ENCODE results near the gene TMED6. TPM values are rescaled to one million over a fixed set of nuclear protein-coding genes. Genes with fewer than 3 reads are reported as not detected.

Gene TMED6
- total RNA-seq, 4 donors from 2014 or later, result not detected

GRCh38 chr16:69294051-69294450 is 57.5 kb downstream of the TMED6 start:
- Histone ChIP-seq H3K27ac (peak overlapping the region in 1 of 4 donors; percentile 9), H3K4me1 (peaks cover 0 to 14% (median 0%) of the 10 kb centered on the region in 3 donors), H3K27me3 (no peaks in the 10 kb centered on the region), H3K36me3 (peaks cover 0 to 20% (median 0%) of the 10 kb centered on the region in 3 donors), H3K9me3 (no peaks in the 10 kb centered on the region), H3K4me3 (no peak overlapping the region)
- no peak for DNase-seq
- WGBS, 2 donors, result 22 to 27% methylated on average over 1 of the region's 1 CpG
- intact Hi-C loops (cut with DNase I), result loop anchor here (5.0 kb wide), 1 partner anchor 142 kb away; no protein-coding TSS in a partner anchor
- TF ChIP-seq CTCF (IDR thresholded peaks at IDR 0.05), result no peak

DNA sequence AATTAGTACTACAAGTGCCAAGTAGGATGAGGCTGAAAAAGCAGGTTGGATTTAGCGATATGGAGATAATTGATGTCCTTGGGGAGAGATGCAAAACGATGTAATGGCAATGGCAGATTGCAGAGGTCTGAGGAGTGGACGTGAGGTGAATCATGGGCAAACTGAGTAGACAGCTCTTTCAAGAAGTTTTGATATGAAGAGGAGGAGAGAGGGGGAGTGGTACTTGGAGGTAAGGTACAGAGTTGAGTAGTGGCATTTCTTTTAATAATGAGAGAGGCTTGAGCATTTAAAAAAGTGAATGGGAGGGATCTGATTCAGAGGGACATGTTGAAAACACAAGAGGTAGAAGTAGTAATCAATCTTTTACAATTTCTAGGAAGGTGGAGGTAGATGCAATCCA is 58.2 kb downstream of the TMED6 start:
- Histone ChIP-seq H3K4me3 (no peak overlapping the region), H3K27ac (peak overlapping the region in 1 of 4 donors; percentile 9), H3K9me3 (no peaks in the 10 kb centered on the region), H3K27me3 (no peaks in the 10 kb centered on the region), H3K36me3 (peaks cover 0 to 22% (median 0%) of the 10 kb centered on the region in 3 donors), H3K4me1 (peaks cover 0 to 14% (median 0%) of the 10 kb centered on the region in 3 donors)
- WGBS, 2 donors, result 59% methylated on average over 3 of the region's 3 CpGs
- DNase-seq, result no peak
- TF ChIP-seq POLR2A (IDR thresholded peaks at IDR 0.05) (no peak), CTCF (IDR thresholded peaks at IDR 0.05) (no peak)
- intact Hi-C loops (cut with DNase I), result loop anchor here (5.0 kb wide), 1 partner anchor 141 kb away; no protein-coding TSS in a partner anchor

Other genes starting within 250 kb of the TMED6 start
- 100 to 1,000 TPM in 1 of 4 donors, 10 to 100 TPM in 3; 15.8 to 103 (median 51.4) TPM for gene HAS3, start 246.1 kb downstream of the TMED6 start, total RNA-seq
- 10 to 100 TPM; 51.2 to 83.4 (median 63.4) TPM for gene CHTF8, start 219.2 kb downstream of the TMED6 start, total RNA-seq
- 10 to 100 TPM; 18.3 to 42.2 (median 28.6) TPM for gene UTP4, start 219.1 kb downstream of the TMED6 start, total RNA-seq
- gene SNTB2, start 164.6 kb downstream of the TMED6 start, total RNA-seq, result 10 to 100 TPM; 25.5 to 49.6 (median 25.9) TPM
- 10 to 100 TPM; 21.5 to 38.9 (median 24.9) TPM for gene VPS4A, start 40.4 kb downstream of the TMED6 start, total RNA-seq
- gene PDF, start 21.2 kb downstream of the TMED6 start, total RNA-seq, result 10 to 100 TPM; 14.3 to 21.8 (median 21.4) TPM
- gene COG8, start 12.2 kb downstream of the TMED6 start, total RNA-seq, result 10 to 100 TPM; 24.0 to 36.0 (median 30.1) TPM
- 10 to 100 TPM; 14.1 to 29.6 (median 25.5) TPM for gene NIP7, start 12.0 kb downstream of the TMED6 start, total RNA-seq
- 10 to 100 TPM in 3 of 4 donors, 1 to 10 TPM in 1; 9.3 to 18.9 (median 12.9) TPM for gene TERF2, start 34.2 kb upstream of the TMED6 start, total RNA-seq
- gene CYB5B, start 72.8 kb upstream of the TMED6 start, total RNA-seq, result 10 to 100 TPM; 23.7 to 45.7 (median 39.6) TPM
- gene NFAT5, start 214.2 kb upstream of the TMED6 start, total RNA-seq, result 10 to 100 TPM; 15.7 to 59.3 (median 30.1) TPM